ENCODE results near the gene COL15A1.

Gene COL15A1

DNA sequence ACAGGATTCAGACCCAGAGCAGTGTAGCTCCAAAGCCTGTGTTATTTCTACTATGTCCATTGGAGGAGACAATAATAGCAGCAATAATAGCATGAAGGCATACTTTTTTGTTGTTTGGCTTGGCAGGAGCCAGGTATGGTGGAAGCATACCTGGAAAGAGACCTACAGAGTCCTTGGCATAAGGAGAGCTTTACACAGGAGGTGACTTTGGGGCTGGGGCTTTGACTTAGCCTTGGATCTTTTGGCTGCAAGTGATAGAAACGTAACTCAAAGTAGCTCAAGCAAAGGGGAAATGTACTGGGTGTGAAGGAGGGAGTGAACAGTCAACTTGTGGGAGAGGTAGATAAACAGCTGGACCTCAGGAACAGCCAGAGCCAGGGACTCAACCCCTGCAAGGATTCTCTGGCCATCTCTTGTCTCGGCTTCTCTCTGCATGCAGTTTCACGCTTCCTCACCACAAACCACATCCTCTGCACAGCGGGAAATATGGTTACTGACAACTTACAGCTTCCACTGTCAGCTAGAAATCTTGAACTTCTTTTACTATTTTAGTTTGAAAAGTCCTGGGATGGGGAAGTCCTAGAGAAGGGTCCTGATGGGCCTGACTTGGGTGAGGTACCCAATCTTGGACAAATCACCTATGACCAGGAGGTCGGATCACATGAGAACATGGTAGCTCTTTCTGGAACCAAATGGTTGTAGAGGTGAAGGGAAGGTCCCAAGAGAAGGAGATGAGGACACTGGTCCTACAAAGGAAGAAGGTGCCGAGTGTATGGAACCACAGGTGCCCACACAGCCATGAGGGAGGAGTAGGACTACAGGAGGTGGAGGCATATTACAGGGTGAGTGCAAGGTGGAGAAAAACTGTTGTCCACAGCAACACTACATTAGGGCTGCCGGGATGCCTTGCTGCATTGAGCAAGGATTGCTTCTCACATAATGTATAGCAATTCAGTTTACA, 114.2 kb downstream of the COL15A1 start:
- Histone ChIP-seq H3K4me3 (ENCODE audit: low read length) (peak overlapping the region; percentile 56), H3K9me3 (ENCODE audit: insufficient read depth, low read length) (no peaks in the 10 kb centered on the region), H3K9ac (ENCODE audit: low read length) (peak overlapping the region; percentile 37; the same call in 1 of the 2 replicates), H3K27me3 (ENCODE audit: low read depth, low read length) (peaks cover 3% of the 10 kb centered on the region; the same call in 1 of the 2 replicates), H3K79me2 (ENCODE audit: low read length) (no peaks in the 10 kb centered on the region), H3K36me3 (replicated peaks; ENCODE audit: low read depth, low read length) (no peaks in the 10 kb centered on the region), H3K4me1 (ENCODE audit: low read length) (peaks cover 35% of the 10 kb centered on the region), H3K27ac (ENCODE audit: low read length) (peak overlapping the region; percentile 49), H4K20me1 (ENCODE audit: insufficient read depth, low read length) (no peaks in the 10 kb centered on the region), H3K4me2 (ENCODE audit: low read length) (peak overlapping the region; percentile 88), H2AFZ (ENCODE audit: low read depth, low read length) (peak overlapping the region; percentile 60; the same call in 1 of the 2 replicates)
- no peak for TF ChIP-seq EZH2phosphoT487 (IDR thresholded peaks at IDR 0.05; ENCODE audit: low read depth)
- no peak for TF ChIP-seq CTCF (IDR thresholded peaks at IDR 0.05; ENCODE audit: low read depth, low read length)

GRCh38 chr9:99058964-99059921, 115.5 kb downstream of the COL15A1 start:
- no peaks in the 10 kb centered on the region for H3K36me3 ChIP-seq (replicated peaks; ENCODE audit: low read depth, low read length)
- H3K4me2 ChIP-seq (ENCODE audit: low read length) = peak overlapping the region; percentile 88

DNA sequence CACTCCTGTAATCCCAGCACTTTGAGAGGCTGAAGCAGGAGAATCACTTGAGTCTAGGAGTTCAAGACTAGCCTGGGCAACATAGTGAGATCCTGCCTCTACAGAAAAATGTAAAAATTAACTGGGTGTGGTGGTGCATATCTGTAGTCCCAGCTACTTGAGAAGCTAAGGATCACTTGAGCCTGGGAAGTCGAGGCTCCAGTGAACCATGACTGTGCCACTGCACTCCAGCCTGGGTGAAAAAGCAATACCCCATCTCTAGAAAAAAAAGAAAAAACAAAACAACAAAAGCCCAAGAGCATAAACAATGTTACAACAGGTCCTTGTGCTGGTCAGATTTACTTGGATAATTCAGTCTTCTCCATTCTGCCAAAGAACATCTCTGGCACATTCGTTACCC, 116.9 kb downstream of the COL15A1 start:
- Histone ChIP-seq H3K36me3 (replicated peaks; ENCODE audit: low read depth, low read length) (no peaks in the 10 kb centered on the region), H3K27ac (ENCODE audit: low read length) (no peak overlapping the region), H3K79me2 (ENCODE audit: low read length) (no peaks in the 10 kb centered on the region), H3K9ac (ENCODE audit: low read length) (no peak overlapping the region), H3K9me3 (ENCODE audit: insufficient read depth, low read length) (no peaks in the 10 kb centered on the region), H2AFZ (ENCODE audit: low read depth, low read length) (no peak overlapping the region), H3K27me3 (ENCODE audit: low read depth, low read length) (peaks cover 3% of the 10 kb centered on the region; the same call in 1 of the 2 replicates), H3K4me2 (ENCODE audit: low read length) (no peak overlapping the region), H4K20me1 (ENCODE audit: insufficient read depth, low read length) (no peaks in the 10 kb centered on the region), H3K4me3 (ENCODE audit: low read length) (no peak overlapping the region), H3K4me1 (ENCODE audit: low read length) (peaks cover 42% of the 10 kb centered on the region)
- no peak for TF ChIP-seq CTCF (IDR thresholded peaks at IDR 0.05; ENCODE audit: low read depth, low read length)
- TF ChIP-seq EZH2phosphoT487 (IDR thresholded peaks at IDR 0.05; ENCODE audit: low read depth) = no peak

More at GRCh38 chr9:99058964-99059921, 115.5 kb downstream of the COL15A1 start:
- Histone ChIP-seq H2AFZ (ENCODE audit: low read depth, low read length) (peak overlapping the region; percentile 75), H3K27me3 (ENCODE audit: low read depth, low read length) (peaks cover 3% of the 10 kb centered on the region; the same call in 1 of the 2 replicates), H3K79me2 (ENCODE audit: low read length) (no peaks in the 10 kb centered on the region), H3K27ac (ENCODE audit: low read length) (peak overlapping the region; percentile 82), H3K9ac (ENCODE audit: low read length) (peak overlapping the region; percentile 27; the same call in 1 of the 2 replicates), H3K9me3 (ENCODE audit: insufficient read depth, low read length) (no peaks in the 10 kb centered on the region), H3K4me1 (ENCODE audit: low read length) (peaks cover 35% of the 10 kb centered on the region), H3K4me3 (ENCODE audit: low read length) (peak overlapping the region; percentile 21), H4K20me1 (ENCODE audit: insufficient read depth, low read length) (no peaks in the 10 kb centered on the region)
- TF ChIP-seq CTCF (IDR thresholded peaks at IDR 0.05; ENCODE audit: low read depth, low read length) = no peak
- no peak for TF ChIP-seq EZH2phosphoT487 (IDR thresholded peaks at IDR 0.05; ENCODE audit: low read depth)
